ENCODE data around the gene NACC2. TPM values are rescaled to one million over a fixed set of nuclear protein-coding genes. Genes with fewer than 3 reads are reported as not detected.

The NACC2 gene
- total RNA-seq, 5 donors from 2014 or later (not counting 1 experiment from before 2014, with no cell fraction given): 4.2 to 11.7 (median 11.3) TPM

GRCh38 chr9:136093995-136094881 lies 851 bp downstream of the NACC2 start:
- peaks cover 24 to 40% (median 31%) of the 10 kb centered on the region in 3 donors for H3K4me1 Mint-ChIP-seq
- no peaks in the 10 kb centered on the region for H3K36me3 Mint-ChIP-seq
- ChIA-PET CTCF (interaction anchor here (0.6 to 1.0 kb wide), 2 partner anchors 29 to 127 kb away, joined by 4 read pairs; no protein-coding TSS in a partner anchor), POLR2A (interaction anchor here in 1 of 2 donors (0.7 kb wide), 1 partner anchor 18 kb away, joined by 3 read pairs; no protein-coding TSS in a partner anchor)
- WGBS (ENCODE audit: insufficient coverage): 13% methylated on average over 63 of the region's 74 CpGs
- peak overlapping the region; percentile 72 to 78 (median 76) for H3K4me3 Mint-ChIP-seq
- H3K4me3 ChIP-seq (ENCODE audit: control insufficient read depth in 1 of 2, extremely low read depth in 1 of 2, low read length in 1 of 2): peak overlapping the region; percentile 53 to 62
- peaks cover 0 to 21% of the 10 kb centered on the region in 2 experiments for H3K27me3 ChIP-seq (replicated peaks in 1 of 2; ENCODE audit: control insufficient read depth in 2 of 2, extremely low read depth in 1 of 2, insufficient read depth in 2 of 2, low read length in 1 of 2)
- ATAC-seq (replicated peaks in 1 of 4): peak; percentile 65 to 71 (median 66)
- peak overlapping the region; percentile 67 for H3K27ac ChIP-seq (ENCODE audit: low read length)
- peaks cover 2 to 3% of the 10 kb centered on the region in 2 donors for H3K27me3 Mint-ChIP-seq
- H3K27ac Mint-ChIP-seq: peak overlapping the region; percentile 55 to 63
- no peaks in the 10 kb centered on the region for H3K36me3 ChIP-seq (ENCODE audit: control insufficient read depth in 2 of 2, extremely low read depth in 1 of 2, insufficient read depth in 1 of 2, low read length in 1 of 2)
- peaks cover 0 to 38% of the 10 kb centered on the region in 2 experiments for H3K4me1 ChIP-seq (ENCODE audit: control insufficient read depth in 1 of 2, extremely low read depth in 1 of 2, insufficient read depth in 2 of 2, low read length in 2 of 2)
- DNase-seq: peak in 32 of 35 experiments; percentile 25 to 73 (median 52)
- H3K9me3 Mint-ChIP-seq: no peaks in the 10 kb centered on the region
- no peaks in the 10 kb centered on the region for H3K9me3 ChIP-seq

GRCh38 chr9:136093346-136093986 lies 1.6 kb downstream of the NACC2 start:
- Mint-ChIP-seq H3K27ac (peak overlapping the region; percentile 43 to 55), H3K36me3 (no peaks in the 10 kb centered on the region), H3K4me1 (peaks cover 16 to 33% (median 27%) of the 10 kb centered on the region in 3 donors), H3K4me3 (peak overlapping the region; percentile 72 to 78 (median 76)), H3K27me3 (peaks cover 0 to 2% of the 10 kb centered on the region in 2 donors), H3K9me3 (no peaks in the 10 kb centered on the region)
- CTCF ChIA-PET: no interaction called here
- POLR2A ChIA-PET: no interaction called here
- Histone ChIP-seq H3K4me1 (ENCODE audit: control insufficient read depth in 1 of 2, extremely low read depth in 1 of 2, insufficient read depth in 2 of 2, low read length in 2 of 2) (peaks cover 0 to 38% of the 10 kb centered on the region in 2 experiments), H3K27me3 (replicated peaks in 1 of 2; ENCODE audit: control insufficient read depth in 2 of 2, extremely low read depth in 1 of 2, insufficient read depth in 2 of 2, low read length in 1 of 2) (peaks cover 0 to 16% of the 10 kb centered on the region in 2 experiments), H3K36me3 (ENCODE audit: control insufficient read depth in 2 of 2, extremely low read depth in 1 of 2, insufficient read depth in 1 of 2, low read length in 1 of 2) (no peaks in the 10 kb centered on the region), H3K9me3 (no peaks in the 10 kb centered on the region), H3K27ac (ENCODE audit: low read length) (peak overlapping the region; percentile 67), H3K4me3 (ENCODE audit: control insufficient read depth in 1 of 2, extremely low read depth in 1 of 2, low read length in 1 of 2) (peak overlapping the region in 1 of 2 donors; percentile 62)
- DNase-seq (no peak), ATAC-seq (replicated peaks in 1 of 4) (no peak)
- 93% methylated on average over 5 of the region's 16 CpGs for WGBS (ENCODE audit: insufficient coverage)

GRCh38 chr9:136092741-136093140 lies 2.3 kb downstream of the NACC2 start:
- peak overlapping the region; percentile 72 to 78 (median 76) for H3K4me3 Mint-ChIP-seq
- CTCF ChIA-PET: no interaction called here
- no peaks in the 10 kb centered on the region for H3K36me3 Mint-ChIP-seq
- H3K27me3 Mint-ChIP-seq: peaks cover 0 to 2% of the 10 kb centered on the region in 2 donors
- peaks cover 14 to 32% (median 25%) of the 10 kb centered on the region in 3 donors for H3K4me1 Mint-ChIP-seq
- no peak for ATAC-seq (replicated peaks in 1 of 4)
- DNase-seq: no peak
- H3K9me3 Mint-ChIP-seq: no peaks in the 10 kb centered on the region
- no peaks in the 10 kb centered on the region for H3K36me3 ChIP-seq (ENCODE audit: control insufficient read depth in 2 of 2, extremely low read depth in 1 of 2, insufficient read depth in 1 of 2, low read length in 1 of 2)
- no peak overlapping the region for H3K4me3 ChIP-seq (ENCODE audit: control insufficient read depth in 1 of 2, extremely low read depth in 1 of 2, low read length in 1 of 2)
- H3K27ac ChIP-seq (ENCODE audit: low read length): no peak overlapping the region
- 97% methylated on average over 9 of the region's 9 CpGs for WGBS (ENCODE audit: insufficient coverage)
- H3K27me3 ChIP-seq (replicated peaks in 1 of 2; ENCODE audit: control insufficient read depth in 2 of 2, extremely low read depth in 1 of 2, insufficient read depth in 2 of 2, low read length in 1 of 2): peaks cover 0 to 13% of the 10 kb centered on the region in 2 experiments
- peaks cover 0 to 38% of the 10 kb centered on the region in 2 experiments for H3K4me1 ChIP-seq (ENCODE audit: control insufficient read depth in 1 of 2, extremely low read depth in 1 of 2, insufficient read depth in 2 of 2, low read length in 2 of 2)
- peak overlapping the region; percentile 36 to 45 for H3K27ac Mint-ChIP-seq
- POLR2A ChIA-PET: no interaction called here
- no peaks in the 10 kb centered on the region for H3K9me3 ChIP-seq

- no peak overlapping the region for H3K4me3 ChIP-seq (ENCODE audit: control insufficient read depth in 1 of 2, extremely low read depth in 1 of 2, low read length in 1 of 2)
- H3K27ac ChIP-seq (ENCODE audit: low read length): no peak overlapping the region
- Mint-ChIP-seq H3K27ac (no peak overlapping the region), H3K4me3 (peak overlapping the region in 1 of 3 donors; percentile 6), H3K4me1 (peaks cover 14 to 32% (median 25%) of the 10 kb centered on the region in 3 donors), H3K27me3 (peaks cover 0 to 2% of the 10 kb centered on the region in 2 donors), H3K36me3 (no peaks in the 10 kb centered on the region), H3K9me3 (no peaks in the 10 kb centered on the region)
- WGBS (ENCODE audit: insufficient coverage): 93% methylated on average over 9 of the region's 10 CpGs
- H3K36me3 ChIP-seq (ENCODE audit: control insufficient read depth in 2 of 2, extremely low read depth in 1 of 2, insufficient read depth in 1 of 2, low read length in 1 of 2): no peaks in the 10 kb centered on the region
- ChIA-PET CTCF (no interaction called here), POLR2A (no interaction called here)
- H3K4me1 ChIP-seq (ENCODE audit: control insufficient read depth in 1 of 2, extremely low read depth in 1 of 2, insufficient read depth in 2 of 2, low read length in 2 of 2): peaks cover 0 to 38% of the 10 kb centered on the region in 2 experiments
- peaks cover 0 to 13% of the 10 kb centered on the region in 2 experiments for H3K27me3 ChIP-seq (replicated peaks in 1 of 2; ENCODE audit: control insufficient read depth in 2 of 2, extremely low read depth in 1 of 2, insufficient read depth in 2 of 2, low read length in 1 of 2)
- no peak for ATAC-seq (replicated peaks in 1 of 4)
- no peak for DNase-seq
- no peaks in the 10 kb centered on the region for H3K9me3 ChIP-seq
Observed at GRCh38 chr9:136092353-136092650, 2.8 kb downstream of the NACC2 start.

- ATAC-seq (replicated peaks in 1 of 4): no peak
- no peaks in the 10 kb centered on the region for H3K9me3 ChIP-seq
- H3K4me3 ChIP-seq (ENCODE audit: control insufficient read depth in 1 of 2, extremely low read depth in 1 of 2, low read length in 1 of 2): no peak overlapping the region
- ChIA-PET CTCF (no interaction called here), POLR2A (no interaction called here)
- peaks cover 0 to 13% of the 10 kb centered on the region in 2 experiments for H3K27me3 ChIP-seq (replicated peaks in 1 of 2; ENCODE audit: control insufficient read depth in 2 of 2, extremely low read depth in 1 of 2, insufficient read depth in 2 of 2, low read length in 1 of 2)
- Mint-ChIP-seq H3K27me3 (peaks cover 0 to 2% of the 10 kb centered on the region in 2 donors), H3K4me3 (peak overlapping the region in 1 of 3 donors; percentile 19), H3K36me3 (no peaks in the 10 kb centered on the region), H3K27ac (peak overlapping the region in 1 of 2 donors; percentile 66), H3K4me1 (peaks cover 14 to 35% (median 25%) of the 10 kb centered on the region in 3 donors), H3K9me3 (no peaks in the 10 kb centered on the region)
- DNase-seq: no peak
- H3K27ac ChIP-seq (ENCODE audit: low read length): no peak overlapping the region
- no peaks in the 10 kb centered on the region for H3K36me3 ChIP-seq (ENCODE audit: control insufficient read depth in 2 of 2, extremely low read depth in 1 of 2, insufficient read depth in 1 of 2, low read length in 1 of 2)
- H3K4me1 ChIP-seq (ENCODE audit: control insufficient read depth in 1 of 2, extremely low read depth in 1 of 2, insufficient read depth in 2 of 2, low read length in 2 of 2): peaks cover 0 to 38% of the 10 kb centered on the region in 2 experiments
- WGBS (ENCODE audit: insufficient coverage): 89% methylated on average over 13 of the region's 20 CpGs
Observed at GRCh38 chr9:136091582-136092352, 3.3 kb downstream of the NACC2 start.

Measured in T-cell (primary cell).